PC-3 (cell line): Measurements from ENCODE around the gene ANKRD29. TPM values are rescaled to one million over a fixed set of nuclear protein-coding genes. Genes with fewer than 3 reads are reported as not detected.

Experiments used
- ATAC-seq: fragments of 200-7000 bp; cut with Tn5 transposase; 2 replicates; pipeline ENCODE4 v1.9.1; 2020; ENCODE audit warnings: mild to moderate bottlenecking, moderate library complexity
- BruUV-seq: library from RNA; stranded (reverse); fragments of 400-500 nt; replicated peaks from 2 replicates; lab custom pipeline; 2021; lab: Mats Ljungman, UMichigan
- CTCF ChIA-PET: fragments of 300-600 bp; sonication (Branson Sonifier 250); formaldehyde crosslinking; loops from one replicate; lab custom pipeline; 2022; ENCODE audit warnings: antibody characterized with exemption; lab: Charles Lee
- POLR2A ChIA-PET: fragments of 300-600 bp; sonication (Branson Sonifier 250); formaldehyde crosslinking; loops from one replicate; lab custom pipeline; 2022; ENCODE audit warnings: antibody characterized with exemption; ENCODE audit not compliant: unreplicated experiment; lab: Charles Lee
- DNase-seq: peaks from one replicate; pipeline ENCODE4 v3.0.0-alpha.2; 2015
- H2AFZ ChIP-seq: fragments of 300-600 bp; sonication (generic); 2 replicates; pipeline ENCODE4 v1.6.0; 2016; ENCODE audit warnings: antibody characterized with exemption, low read length
- H3F3A ChIP-seq: fragments of 300-600 bp; sonication (generic); one replicate; pipeline ENCODE4 v1.6.0; 2017; ENCODE audit warnings: antibody characterized with exemption, low read length, control low read depth, mild to moderate bottlenecking; ENCODE audit not compliant: unreplicated experiment
- H3K27ac ChIP-seq: fragments of 300-600 bp; sonication (generic); 2 replicates; pipeline ENCODE4 v1.5.1; 2016; ENCODE audit warnings: mild to moderate bottlenecking, low read length
- H3K27me3 ChIP-seq: fragments of 300-600 bp; sonication (generic); 2 replicates; pipeline ENCODE4 v1.6.1; 2016; ENCODE audit warnings: low read length, mixed read lengths
- H3K36me3 ChIP-seq: fragments of 300-600 bp; sonication (generic); 2 replicates; pipeline ENCODE4 v1.6.1; 2016; ENCODE audit warnings: low read depth, mixed run types, low read length, mixed read lengths
- H3K4me1 ChIP-seq: fragments of 300-600 bp; sonication (generic); 2 replicates; pipeline ENCODE4 v1.5.1; 2016; ENCODE audit warnings: low read length; ENCODE audit not compliant: insufficient read depth
- H3K4me2 ChIP-seq: fragments of 300-600 bp; sonication (generic); 2 replicates; pipeline ENCODE4 v1.6.0; 2016; ENCODE audit warnings: low read length
- H3K4me3 ChIP-seq: fragments of 300-600 bp; sonication (generic); 2 replicates; pipeline ENCODE4 v1.5.1; 2016; ENCODE audit warnings: mild to moderate bottlenecking, low read length, mixed read lengths
- H3K79me2 ChIP-seq: fragments of 300-600 bp; sonication (generic); 2 replicates; pipeline ENCODE4 v1.6.1; 2017; ENCODE audit warnings: low read length, mixed read lengths
- H3K9ac ChIP-seq: fragments of 300-600 bp; sonication (generic); 2 replicates; pipeline ENCODE4 v1.6.0; 2016; ENCODE audit warnings: mild to moderate bottlenecking, low read length
- H3K9me2 ChIP-seq: fragments of 300-600 bp; sonication (generic); replicated peaks from 2 replicates; pipeline ENCODE4 v1.6.1; 2016; ENCODE audit warnings: mixed run types, low read length, mixed read lengths
- H3K9me3 ChIP-seq: fragments of 300-600 bp; sonication (generic); 2 replicates; pipeline ENCODE4 v1.6.1; 2016; ENCODE audit warnings: low read length, mixed read lengths
- H4K20me1 ChIP-seq: fragments of 300-600 bp; sonication (generic); 2 replicates; pipeline ENCODE4 v1.6.1; 2016; ENCODE audit warnings: low read length, mixed read lengths
- CTCF ChIP-seq: fragments of 300-600 bp; sonication (generic); conservative IDR thresholded peaks from 2 replicates; pipeline ENCODE4 v1.5.1; 2017; ENCODE audit warnings: antibody characterized with exemption, low read depth, mild to moderate bottlenecking, low read length
- EZH2 ChIP-seq: fragments of 300-600 bp; sonication (generic); IDR thresholded peaks from one replicate; pipeline ENCODE4 v1.6.1; 2017; ENCODE audit warnings: antibody characterized with exemption, mild to moderate bottlenecking, low read length; ENCODE audit not compliant: unreplicated experiment
- EZH2phosphoT487 ChIP-seq: fragments of 300-600 bp; sonication (generic); IDR thresholded peaks from 2 replicates; pipeline ENCODE4 v1.6.1; 2018; ENCODE audit warnings: mild to moderate bottlenecking, antibody characterized with exemption, low read length, borderline replicate concordance
- intact Hi-C: fragments of 100-400 bp; cut with micrococcal nuclease; formaldehyde crosslinking; loops from 2 replicates; pipeline ENCODE4 v1.9.0; 2023
- total RNA-seq: library from RNA; depleted of rRNA; stranded (reverse); fragments of >200 nt; gene quantifications from 2 replicates; pipeline ENCODE4 v1.2.3, GENCODE V29; 2014

The ANKRD29 gene
- total RNA-seq, 1 experiment from 2014 or later, result 31.0 TPM

DNA sequence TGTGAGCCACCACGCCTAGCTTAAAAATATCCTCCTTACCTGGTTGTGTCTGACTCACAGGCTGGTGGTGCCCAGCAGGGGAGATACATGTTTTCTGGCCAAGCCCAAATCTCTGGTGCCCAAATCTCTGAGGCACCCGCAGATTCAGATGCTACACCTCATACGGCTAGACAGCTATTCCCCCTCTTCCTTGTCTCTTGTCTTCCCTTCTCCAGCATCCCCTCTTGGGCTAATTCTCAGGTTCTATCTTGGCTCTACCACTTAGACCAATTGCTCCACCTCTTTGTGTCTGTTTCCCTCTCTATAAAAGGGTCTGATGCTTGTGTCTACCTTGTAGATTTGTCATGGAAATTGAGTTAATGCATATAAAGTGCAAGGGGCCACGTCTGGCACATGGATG lies 39.9 kb upstream of the ANKRD29 start:
- BruUV-seq, result no TSS peak
- no peaks in the 10 kb centered on the region for H3K27me3 ChIP-seq
- ChIA-PET POLR2A (no interaction called here), CTCF (interaction anchor here (0.6 to 3.0 kb wide), 12 partner anchors 9 to 204 kb away, joined by 3 to 38 read pairs (median 4); no protein-coding TSS in a partner anchor)
- H2AFZ ChIP-seq, result no peak overlapping the region
- peaks cover 85% of the 10 kb centered on the region for H3K79me2 ChIP-seq
- ATAC-seq (peak; percentile 26), DNase-seq (no peak)
- intact Hi-C loops, result loop anchor here (1.0 to 2.0 kb wide), 3 partner anchors 36 to 110 kb away; no protein-coding TSS in a partner anchor
- H3K9me3 ChIP-seq, result peaks cover 6% of the 10 kb centered on the region; the same call in 1 of the 2 replicates
- TF ChIP-seq CTCF (no peak), EZH2 (no peak), EZH2phosphoT487 (no peak)
- H3K9me2 ChIP-seq, result no peaks in the 10 kb centered on the region
- H3K36me3 ChIP-seq, result peaks cover 31% of the 10 kb centered on the region
- H4K20me1 ChIP-seq, result no peaks in the 10 kb centered on the region
- H3K4me2 ChIP-seq, result no peak overlapping the region
- H3K27ac ChIP-seq, result peak overlapping the region; percentile 0; the same call in 1 of the 2 replicates
- H3K9ac ChIP-seq, result no peak overlapping the region
- H3K4me1 ChIP-seq, result peaks cover 19% of the 10 kb centered on the region
- no peak overlapping the region for H3K4me3 ChIP-seq
- no peaks in the 10 kb centered on the region for H3F3A ChIP-seq

GRCh38 chr18:23701544-23702064 lies 38.9 kb upstream of the ANKRD29 start:
- H3K9ac ChIP-seq, result no peak overlapping the region
- H2AFZ ChIP-seq, result no peak overlapping the region
- H3F3A ChIP-seq, result no peaks in the 10 kb centered on the region
- no peak for ATAC-seq
- no TSS peak for BruUV-seq
- intact Hi-C loops, result loop anchor here (2.0 kb wide), 1 partner anchor 35 kb away; no protein-coding TSS in a partner anchor
- H3K4me1 ChIP-seq, result peaks cover 23% of the 10 kb centered on the region
- no peak for TF ChIP-seq EZH2
- no peak for TF ChIP-seq CTCF
- TF ChIP-seq EZH2phosphoT487, result no peak
- peaks cover 6% of the 10 kb centered on the region; the same call in 1 of the 2 replicates for H3K9me3 ChIP-seq
- H3K27me3 ChIP-seq, result no peaks in the 10 kb centered on the region
- no peaks in the 10 kb centered on the region for H3K9me2 ChIP-seq
- H3K4me2 ChIP-seq, result no peak overlapping the region
- no peak overlapping the region for H3K4me3 ChIP-seq
- peaks cover 89% of the 10 kb centered on the region for H3K79me2 ChIP-seq
- peaks cover 36% of the 10 kb centered on the region for H3K36me3 ChIP-seq
- POLR2A ChIA-PET, result no interaction called here
- DNase-seq, result no peak
- no peaks in the 10 kb centered on the region for H4K20me1 ChIP-seq
- H3K27ac ChIP-seq, result no peak overlapping the region
- CTCF ChIA-PET, result no interaction called here

- Histone ChIP-seq H3K9me3 (0 out of 2 replicates have a peak, but pooled peaks cover under 1% of the 10 kb centered on the region), H3K4me1 (peaks cover 28% of the 10 kb centered on the region), H3K4me2 (no peak overlapping the region), H3K9me2 (no peaks in the 10 kb centered on the region), H3K27me3 (no peaks in the 10 kb centered on the region), H3K36me3 (peaks cover 31% of the 10 kb centered on the region), H4K20me1 (no peaks in the 10 kb centered on the region), H3K4me3 (no peak overlapping the region), H3K9ac (no peak overlapping the region), H3K79me2 (peaks cover 89% of the 10 kb centered on the region), H2AFZ (no peak overlapping the region), H3F3A (no peaks in the 10 kb centered on the region), H3K27ac (no peak overlapping the region)
- no peak for ATAC-seq
- BruUV-seq, result no TSS peak
- CTCF ChIA-PET, result no interaction called here
- POLR2A ChIA-PET, result no interaction called here
- DNase-seq, result no peak
- no peak for TF ChIP-seq EZH2
- no peak for TF ChIP-seq EZH2phosphoT487
- no peak for TF ChIP-seq CTCF
- intact Hi-C loops, result no loop called here
Observed at GRCh38 chr18:23701017-23701416, 38.3 kb upstream of the ANKRD29 start.
